Gastroesophageal sphincter (tissue), 4 donors: Measurements from ENCODE around the gene HOXA7. TPM values are rescaled to one million over a fixed set of nuclear protein-coding genes. Genes with fewer than 3 reads are reported as not detected.

Experiments used
- ATAC-seq: fragments of 150-250 bp; one replicate; pipeline ENCODE4 v1.9.1; 2016; ENCODE audit warnings: mild to moderate bottlenecking, moderate library complexity
- H3K27ac ChIP-seq, 4 donors: fragments of 200-600 bp; sonication (generic) in 3 of 4; 1 replicate in 3 of 4; 2 replicates in 1 of 4; pipeline ENCODE4 v1.5.1; 2016 to 2019
- H3K27me3 ChIP-seq: fragments of 200-600 bp; sonication (generic); one replicate; pipeline ENCODE4 v1.5.1; 2019
- H3K36me3 ChIP-seq, 2 donors: fragments of 200-600 bp; sonication (generic); one replicate each; pipeline ENCODE4 v1.5.1; 2019; ENCODE audit warnings: control low read depth in 1 of 2
- H3K4me1 ChIP-seq, 3 donors: fragments of 200-600 bp; sonication (generic); 1 replicate in 2 of 3; 2 replicates in 1 of 3; pipeline ENCODE4 v1.5.1; 2016 to 2019; ENCODE audit warnings: control low read depth in 2 of 3
- H3K4me3 ChIP-seq, 2 donors: fragments of 200-600 bp; sonication (generic); one replicate each; pipeline ENCODE4 v1.5.1; 2019; ENCODE audit warnings: mild to moderate bottlenecking in 1 of 2, moderate library complexity in 1 of 2
- H3K9me3 ChIP-seq, 3 donors: fragments of 200-600 bp; sonication (generic); one replicate each; pipeline ENCODE4 v1.5.1; 2017 to 2019; ENCODE audit warnings: control low read depth in 2 of 3
- CTCF ChIP-seq, 4 experiments: fragments of 200-600 bp in 2 of 4; fragments of 450-650 bp in 2 of 4; sonication (generic) in 1 of 4; IDR thresholded peaks; one replicate each; pipeline ENCODE4 v1.5.1; 2017 to 2019; ENCODE audit warnings: antibody characterized with exemption in 4 of 4, mild to moderate bottlenecking in 2 of 4, moderate library complexity in 2 of 4
- EP300 ChIP-seq: sonication (generic); formaldehyde crosslinking; IDR thresholded peaks from one replicate; pipeline ENCODE4 v1.6.1; 2017; ENCODE audit warnings: antibody characterized with exemption, mild to moderate bottlenecking
- POLR2A ChIP-seq, 2 donors: fragments of 450-650 bp; IDR thresholded peaks; one replicate each; pipeline ENCODE4 v1.6.1; 2017; ENCODE audit warnings: antibody characterized with exemption in 2 of 2, mild to moderate bottlenecking in 2 of 2, moderate library complexity in 1 of 2
- POLR2AphosphoS5 ChIP-seq: sonication (generic); formaldehyde crosslinking; IDR thresholded peaks from one replicate; pipeline ENCODE4 v1.6.1; 2017; ENCODE audit warnings: antibody characterized with exemption
- WGBS, 2 donors: methylation state at CpG; one replicate each; pipeline ENCODE4 v1.1.5; 2018; ENCODE audit warnings: low coverage in 1 of 2; 5-methylcytosine and 5-hydroxymethylcytosine counted together
- total RNA-seq, 4 donors: library from RNA; depleted of rRNA; stranded (reverse); fragments of >200 nt; gene quantifications; one replicate each; pipeline ENCODE4 v1.1.0, GENCODE V29; 2016

The HOXA7 gene
- total RNA-seq, 4 donors from 2014 or later: 0.85 to 5.1 (median 1.4) TPM

- Histone ChIP-seq H3K4me3 (peak overlapping the region in 1 of 2 donors; percentile 36), H3K4me1 (peaks cover 0 to 46% (median 20%) of the 10 kb centered on the region in 3 donors), H3K36me3 (no peaks in the 10 kb centered on the region), H3K27me3 (peaks cover 100% of the 10 kb centered on the region), H3K27ac (no peak overlapping the region), H3K9me3 (peaks cover 0 to 3% (median 0%) of the 10 kb centered on the region in 3 donors)
- WGBS, 2 donors: 13 to 16% methylated on average over 7 to 13 of the region's 46 CpGs
- no peak for ATAC-seq
- TF ChIP-seq EP300: no peak
- no peak for TF ChIP-seq CTCF (IDR thresholded peaks at IDR 0.05)
- TF ChIP-seq POLR2A (IDR thresholded peaks at IDR 0.05): no peak
- TF ChIP-seq POLR2AphosphoS5: no peak
Observed at GRCh38 chr7:27165996-27166530, 9.6 kb upstream of the HOXA7 start.

- WGBS, 2 donors: 7 to 9% methylated on average over 15 to 20 of the region's 82 CpGs
- H3K27me3 ChIP-seq: peaks cover 100% of the 10 kb centered on the region
Observed at GRCh38 chr7:27165089-27165995, 8.9 kb upstream of the HOXA7 start, which contains the start of gene HOXA9. TSS of gene HOXA9 (minus strand) at chr7:27165537. CDS start at chr7:27165457, 80 bp downstream.

GRCh38 chr7:27164367-27165088, 8.1 kb upstream of the HOXA7 start:
- Histone ChIP-seq H3K9me3 (peaks cover 0 to 3% (median 0%) of the 10 kb centered on the region in 3 donors), H3K27me3 (peaks cover 100% of the 10 kb centered on the region), H3K27ac (no peak overlapping the region), H3K4me3 (peak overlapping the region in 1 of 2 donors; percentile 36), H3K4me1 (peaks cover 0 to 51% (median 23%) of the 10 kb centered on the region in 3 donors), H3K36me3 (no peaks in the 10 kb centered on the region)
- no peak for ATAC-seq
- 8 to 12% methylated on average over 8 of the region's 47 CpGs for WGBS, 2 donors
- TF ChIP-seq POLR2AphosphoS5 (no peak), POLR2A (IDR thresholded peaks at IDR 0.05) (no peak), EP300 (no peak), CTCF (IDR thresholded peaks at IDR 0.05) (no peak)

More at GRCh38 chr7:27165089-27165995, 8.9 kb upstream of the HOXA7 start, which contains the start of gene HOXA9:
- Histone ChIP-seq H3K4me3 (peak within 1 kb of the TSS in 1 of 2 donors; percentile 36), H3K36me3 (no peaks in the 10 kb centered on the region), H3K9me3 (peaks cover 0 to 3% (median 0%) of the 10 kb centered on the region in 3 donors), H3K27ac (no peak within 1 kb of the TSS), H3K4me1 (peaks cover 0 to 53% (median 28%) of the 10 kb centered on the region in 3 donors)
- no peak for ATAC-seq
- no peak for TF ChIP-seq EP300

- peaks cover 100% of the 10 kb centered on the region for H3K27me3 ChIP-seq
- H3K36me3 ChIP-seq: no peaks in the 10 kb centered on the region
- no peak for ATAC-seq
- no peak for TF ChIP-seq POLR2AphosphoS5
- no peak for TF ChIP-seq EP300
- TF ChIP-seq CTCF (IDR thresholded peaks at IDR 0.05): no peak
- TF ChIP-seq POLR2A (IDR thresholded peaks at IDR 0.05): no peak
- H3K4me3 ChIP-seq: peak overlapping the region in 1 of 2 donors; percentile 36
- H3K4me1 ChIP-seq: peaks cover 0 to 47% (median 23%) of the 10 kb centered on the region in 3 donors
- peaks cover 0 to 3% (median 0%) of the 10 kb centered on the region in 3 donors for H3K9me3 ChIP-seq
- 44 to 47% methylated on average over 6 to 12 of the region's 12 CpGs for WGBS, 2 donors
- no peak overlapping the region for H3K27ac ChIP-seq
Observed at GRCh38 chr7:27164045-27164366, 7.5 kb upstream of the HOXA7 start.
